Measurements from ENCODE around the gene MID1. TPM values are rescaled to one million over a fixed set of nuclear protein-coding genes. Genes with fewer than 3 reads are reported as not detected.
A peak's percentile ranks its signal among the peaks of the same experiment; 100 is the strongest.

Gene MID1
- total RNA-seq, 1 experiment from 2014 or later, result 32.4 TPM

- ATAC-seq (no peak), DNase-seq (ENCODE audit: low read depth, low spot score) (no peak)
- peak overlapping the region; percentile 84 for H3K27ac ChIP-seq (ENCODE audit: low read length)
- peaks cover 24% of the 10 kb centered on the region for H3K4me1 ChIP-seq (ENCODE audit: control insufficient read depth, insufficient read depth, low read length)
- BruUV-seq (replicated peaks), result no TSS peak
- H3K36me3 ChIP-seq (ENCODE audit: control insufficient read depth, insufficient read depth, low read length), result peaks cover 2% of the 10 kb centered on the region; the same call in 1 of the 2 replicates
- no peaks in the 10 kb centered on the region for H3K9me3 ChIP-seq (ENCODE audit: control insufficient read depth, insufficient read depth, low read depth, low read length)
- peak overlapping the region; percentile 64 to 71 for H3K4me3 ChIP-seq (ENCODE audit: low read depth in 2 of 2, low read length in 2 of 2)
- TF ChIP-seq SIN3A (IDR thresholded peaks at IDR 0.05; ENCODE audit: borderline replicate concordance, insufficient read depth, low read depth, low read length), result no peak
- no peak for TF ChIP-seq CTCF (IDR thresholded peaks at IDR 0.05)
- TF ChIP-seq TCF7L2 (IDR thresholded peaks at IDR 0.05; ENCODE audit: low read depth, low read length), result no peak
- TF ChIP-seq REST (IDR thresholded peaks at IDR 0.05; ENCODE audit: insufficient read depth in 1 of 2, low read depth in 2 of 2, low read length in 1 of 2), result no peak
- no peak for TF ChIP-seq POLR2AphosphoS5 (IDR thresholded peaks at IDR 0.05; ENCODE audit: low read depth, low read length)
- ChIA-PET CTCF (interaction anchor here (0.5 kb wide), 1 partner anchor 123 kb away, joined by 5 read pairs; no protein-coding TSS in a partner anchor), POLR2A (no interaction called here)
- in situ Hi-C loops (cut with HindIII; ENCODE audit: low pct_unique_long_range_greater_than_20kb, low sequenced_read_pairs), result no loop called here
- no peaks in the 10 kb centered on the region for H3K27me3 ChIP-seq (ENCODE audit: control insufficient read depth, insufficient read depth, low read length)
- intact Hi-C loops (cut with micrococcal nuclease; ENCODE audit: unreplicated experiment), result loop anchor here (5.0 kb wide), 1 partner anchor 425 kb away; no protein-coding TSS in a partner anchor
These were observed 3.0 kb downstream of the MID1 start for GRCh38 chrX:10617186-10617998.

- peak overlapping the region; percentile 84 for H3K27ac ChIP-seq (ENCODE audit: low read length)
- no peaks in the 10 kb centered on the region for H3K27me3 ChIP-seq (ENCODE audit: control insufficient read depth, insufficient read depth, low read length)
- intact Hi-C loops (cut with micrococcal nuclease; ENCODE audit: unreplicated experiment) (loop anchor here (5.0 kb wide), 1 partner anchor 424 kb away; no protein-coding TSS in a partner anchor), in situ Hi-C loops (cut with HindIII; ENCODE audit: low pct_unique_long_range_greater_than_20kb, low sequenced_read_pairs) (no loop called here)
- no peak for DNase-seq (ENCODE audit: low read depth, low spot score)
- CTCF ChIA-PET, result interaction anchor here (0.6 to 1.0 kb wide), 3 partner anchors 232 to 866 kb away, joined by 3 read pairs; no protein-coding TSS in a partner anchor
- H3K36me3 ChIP-seq (ENCODE audit: control insufficient read depth, insufficient read depth, low read length), result peaks cover 2% of the 10 kb centered on the region; the same call in 1 of the 2 replicates
- no peak for TF ChIP-seq POLR2AphosphoS5 (IDR thresholded peaks at IDR 0.05; ENCODE audit: low read depth, low read length)
- TF ChIP-seq CTCF (IDR thresholded peaks at IDR 0.05), result peak; percentile 81
- TF ChIP-seq REST (IDR thresholded peaks at IDR 0.05; ENCODE audit: insufficient read depth in 1 of 2, low read depth in 2 of 2, low read length in 1 of 2), result no peak
- TF ChIP-seq TCF7L2 (IDR thresholded peaks at IDR 0.05; ENCODE audit: low read depth, low read length), result 0 out of 2 replicates have a peak, but pooled peaks have one; percentile 16
- TF ChIP-seq SIN3A (IDR thresholded peaks at IDR 0.05; ENCODE audit: borderline replicate concordance, insufficient read depth, low read depth, low read length), result no peak
- H3K4me1 ChIP-seq (ENCODE audit: control insufficient read depth, insufficient read depth, low read length), result peaks cover 24% of the 10 kb centered on the region
- ATAC-seq, result no peak
- H3K9me3 ChIP-seq (ENCODE audit: control insufficient read depth, insufficient read depth, low read depth, low read length), result no peaks in the 10 kb centered on the region
- peak overlapping the region; percentile 34 to 64; a peak in 3 of 4 replicates for H3K4me3 ChIP-seq (ENCODE audit: low read depth in 2 of 2, low read length in 2 of 2)
- BruUV-seq (replicated peaks), result no TSS peak
- POLR2A ChIA-PET, result no interaction called here
These were observed 4.2 kb downstream of the MID1 start for GRCh38 chrX:10615931-10616774.
